ENCODE data around the gene E2F6.

GRCh38 chr2:11417946-11418585, 47.9 kb downstream of the E2F6 start:
- TF ChIP-seq CTCF (IDR thresholded peaks at IDR 0.05) (peak in 1 of 4 experiments; percentile 16), EP300 (IDR thresholded peaks at IDR 0.05) (no peak), POLR2A (IDR thresholded peaks at IDR 0.05) (no peak)

Measured in gastroesophageal sphincter (tissue), 3 donors.